Neural cell (in vitro differentiated cells): ENCODE data around the gene HOXA5.

Source experiments
- CTCF ChIP-seq: fragments of 450-650 bp; IDR thresholded peaks from 2 replicates; pipeline ENCODE4 v1.5.1; 2014; ENCODE audit warnings: antibody characterized with exemption, mild to moderate bottlenecking, moderate library complexity; ENCODE audit not compliant: poor library complexity, severe bottlenecking
- EZH2 ChIP-seq: fragments of 200-600, 300-800 bp; shearing (Covaris generic), sonication (generic); IDR thresholded peaks from 2 replicates; pipeline ENCODE4 v1.6.1; 2014; ENCODE audit warnings: antibody characterized with exemption, low read length, borderline replicate concordance, mild to moderate bottlenecking; ENCODE audit not compliant: insufficient read depth, poor library complexity, severe bottlenecking
- SMC3 ChIP-seq: fragments of 450-650 bp; conservative IDR thresholded peaks from 2 replicates; pipeline ENCODE4 v1.6.1; 2014; ENCODE audit warnings: antibody characterized with exemption, mild to moderate bottlenecking, moderate library complexity; ENCODE audit not compliant: poor library complexity

- no peak for TF ChIP-seq CTCF
- no peak for TF ChIP-seq EZH2
- no peak for TF ChIP-seq SMC3
Observed at GRCh38 chr7:27131390-27131819, 12.1 kb downstream of the HOXA5 start.
